ENCODE data around the gene NFASC. TPM values are rescaled to one million over a fixed set of nuclear protein-coding genes. Genes with fewer than 3 reads are reported as not detected.

NFASC gene
- total and polyA plus RNA-seq, 12 donors, result 4.8 to 76.7 (median 44.8) TPM

- intact Hi-C loops (cut with DNase I), result no loop called here
- no peak for DNase-seq
- no peaks in the 10 kb centered on the region for H3K27me3 ChIP-seq
- no peaks in the 10 kb centered on the region for H3K9me3 ChIP-seq (replicated peaks in 1 of 3)
- TF ChIP-seq POLR2A (IDR thresholded peaks at IDR 0.05), result no peak
- TF ChIP-seq CTCF (IDR thresholded peaks at IDR 0.05), result no peak
- H3K36me3 ChIP-seq (replicated peaks in 1 of 2), result peaks cover 0 to 37% of the 10 kb centered on the region in 2 donors
- no peaks in the 10 kb centered on the region for H3K4me1 ChIP-seq (replicated peaks in 1 of 2)
- H3K27ac ChIP-seq, result no peak overlapping the region
- H3K4me3 ChIP-seq, result no peak overlapping the region
- WGBS, 4 donors, result 81 to 86% (median 84%) methylated on average over 8 of the region's 8 CpGs
Measured at GRCh38 chr1:204960306-204961125, 89.9 kb downstream of the NFASC start.

- Histone ChIP-seq H3K4me3 (no peak overlapping the region), H3K4me1 (replicated peaks in 1 of 2) (no peaks in the 10 kb centered on the region), H3K27ac (no peak overlapping the region), H3K9me3 (replicated peaks in 1 of 3) (no peaks in the 10 kb centered on the region), H3K27me3 (no peaks in the 10 kb centered on the region), H3K36me3 (replicated peaks in 1 of 2) (peaks cover 0 to 37% of the 10 kb centered on the region in 2 donors)
- no peak for TF ChIP-seq CTCF (IDR thresholded peaks at IDR 0.05)
- no peak for TF ChIP-seq POLR2A (IDR thresholded peaks at IDR 0.05)
- WGBS, 4 donors, result 57 to 72% (median 66%) methylated on average over 8 of the region's 8 CpGs
- intact Hi-C loops (cut with DNase I), result no loop called here
- DNase-seq, result no peak
Measured at GRCh38 chr1:204961765-204962419, 91.2 kb downstream of the NFASC start.

GRCh38 chr1:204962742-204963632, 92.3 kb downstream of the NFASC start:
- H3K4me1 ChIP-seq (replicated peaks in 1 of 2), result no peaks in the 10 kb centered on the region
- TF ChIP-seq CTCF (IDR thresholded peaks at IDR 0.05) (no peak), POLR2A (IDR thresholded peaks at IDR 0.05) (no peak)
- no peak for DNase-seq
- H3K4me3 ChIP-seq, result no peak overlapping the region
- H3K9me3 ChIP-seq (replicated peaks in 1 of 3), result no peaks in the 10 kb centered on the region
- intact Hi-C loops (cut with DNase I), result no loop called here
- peaks cover 0 to 31% of the 10 kb centered on the region in 2 donors for H3K36me3 ChIP-seq (replicated peaks in 1 of 2)
- no peaks in the 10 kb centered on the region for H3K27me3 ChIP-seq
- 82 to 93% (median 87%) methylated on average over 6 of the region's 6 CpGs for WGBS, 4 donors
- H3K27ac ChIP-seq, result no peak overlapping the region

- Histone ChIP-seq H3K27me3 (no peaks in the 10 kb centered on the region), H3K4me1 (replicated peaks in 1 of 2) (no peaks in the 10 kb centered on the region), H3K9me3 (replicated peaks in 1 of 3) (no peaks in the 10 kb centered on the region), H3K36me3 (replicated peaks in 1 of 2) (peaks cover 0 to 21% of the 10 kb centered on the region in 2 donors), H3K4me3 (no peak overlapping the region), H3K27ac (no peak overlapping the region)
- intact Hi-C loops (cut with DNase I), result no loop called here
- TF ChIP-seq CTCF (IDR thresholded peaks at IDR 0.05) (no peak), POLR2A (IDR thresholded peaks at IDR 0.05) (no peak)
- WGBS, 4 donors, result 76 to 79% (median 76%) methylated on average over 6 of the region's 6 CpGs
- DNase-seq, result no peak
Measured at GRCh38 chr1:204967451-204967850, 96.8 kb downstream of the NFASC start.

All from adrenal gland (tissue), 12 donors.